ENCODE results near the gene TPRA1.

The TPRA1 gene

GRCh38 chr3:127590593-127591465, at the start of gene TPRA1:
Gene TPRA1, minus strand, starts transcription at chr3:127590733. Its CDS starts 10,587 bp downstream, at chr3:127580146.
- Mint-ChIP-seq H3K4me3 (peak within 1 kb of the TSS; percentile 94), H3K27ac (peak within 1 kb of the TSS; percentile 98), H3K4me1 (peaks cover 32% of the 10 kb centered on the region), H3K9me3 (no peaks in the 10 kb centered on the region), H3K27me3 (no peaks in the 10 kb centered on the region), H3K36me3 (no peaks in the 10 kb centered on the region)

- H3K27ac Mint-ChIP-seq, result no peak overlapping the region
- H3K36me3 Mint-ChIP-seq, result no peaks in the 10 kb centered on the region
- peaks cover 9% of the 10 kb centered on the region for H3K4me1 Mint-ChIP-seq
- H3K9me3 Mint-ChIP-seq, result no peaks in the 10 kb centered on the region
- no peaks in the 10 kb centered on the region for H3K27me3 Mint-ChIP-seq
- no peak overlapping the region for H3K4me3 Mint-ChIP-seq
Observed at GRCh38 chr3:127640042-127640355, 49.5 kb upstream of the TPRA1 start.

GRCh38 chr3:127639173-127640041, 48.9 kb upstream of the TPRA1 start:
- no peaks in the 10 kb centered on the region for H3K36me3 Mint-ChIP-seq
- H3K4me3 Mint-ChIP-seq, result no peak overlapping the region
- H3K27me3 Mint-ChIP-seq, result no peaks in the 10 kb centered on the region
- H3K27ac Mint-ChIP-seq, result no peak overlapping the region
- H3K4me1 Mint-ChIP-seq, result peaks cover 9% of the 10 kb centered on the region
- no peaks in the 10 kb centered on the region for H3K9me3 Mint-ChIP-seq

- peaks cover 2% of the 10 kb centered on the region for H3K36me3 Mint-ChIP-seq
- peaks cover 4% of the 10 kb centered on the region for H3K27me3 Mint-ChIP-seq
Observed at GRCh38 chr3:127637971-127638370, 47.4 kb upstream of the TPRA1 start.

GRCh38 chr3:127637546-127637945, 47.0 kb upstream of the TPRA1 start:
- H3K4me1 Mint-ChIP-seq, result peaks cover 9% of the 10 kb centered on the region
- H3K27ac Mint-ChIP-seq, result no peak overlapping the region
- H3K36me3 Mint-ChIP-seq, result peaks cover 2% of the 10 kb centered on the region
- H3K9me3 Mint-ChIP-seq, result no peaks in the 10 kb centered on the region
- H3K27me3 Mint-ChIP-seq, result peaks cover 4% of the 10 kb centered on the region
- no peak overlapping the region for H3K4me3 Mint-ChIP-seq

More at GRCh38 chr3:127637971-127638370, 47.4 kb upstream of the TPRA1 start:
- Mint-ChIP-seq H3K9me3 (no peaks in the 10 kb centered on the region), H3K4me3 (no peak overlapping the region), H3K27ac (no peak overlapping the region), H3K4me1 (peaks cover 9% of the 10 kb centered on the region)

- H3K4me1 Mint-ChIP-seq, result peaks cover 25% of the 10 kb centered on the region
- peaks cover 2% of the 10 kb centered on the region for H3K36me3 Mint-ChIP-seq
- H3K27ac Mint-ChIP-seq, result no peak overlapping the region
- H3K9me3 Mint-ChIP-seq, result no peaks in the 10 kb centered on the region
- no peak overlapping the region for H3K4me3 Mint-ChIP-seq
- peaks cover 11% of the 10 kb centered on the region for H3K27me3 Mint-ChIP-seq
Observed at GRCh38 chr3:127634653-127635052, 44.1 kb upstream of the TPRA1 start.

GRCh38 chr3:127632035-127632820, 41.7 kb upstream of the TPRA1 start:
- Mint-ChIP-seq H3K9me3 (no peaks in the 10 kb centered on the region), H3K27ac (no peak overlapping the region), H3K36me3 (peaks cover 2% of the 10 kb centered on the region), H3K4me3 (no peak overlapping the region), H3K4me1 (peaks cover 27% of the 10 kb centered on the region), H3K27me3 (peaks cover 14% of the 10 kb centered on the region)

- no peak overlapping the region for H3K27ac Mint-ChIP-seq
- H3K4me1 Mint-ChIP-seq, result peaks cover 30% of the 10 kb centered on the region
- H3K27me3 Mint-ChIP-seq, result peaks cover 15% of the 10 kb centered on the region
Observed at GRCh38 chr3:127630811-127631714, 40.5 kb upstream of the TPRA1 start.

GRCh38 chr3:127629467-127630403, 39.2 kb upstream of the TPRA1 start:
- Mint-ChIP-seq H3K27ac (peak overlapping the region; percentile 66), H3K4me1 (peaks cover 30% of the 10 kb centered on the region), H3K4me3 (peak overlapping the region; percentile 84), H3K27me3 (peaks cover 15% of the 10 kb centered on the region), H3K36me3 (peaks cover 2% of the 10 kb centered on the region), H3K9me3 (no peaks in the 10 kb centered on the region)

More at GRCh38 chr3:127630811-127631714, 40.5 kb upstream of the TPRA1 start:
- Mint-ChIP-seq H3K9me3 (no peaks in the 10 kb centered on the region), H3K4me3 (peak overlapping the region; percentile 43), H3K36me3 (peaks cover 2% of the 10 kb centered on the region)

GRCh38 chr3:127628788-127629466, 38.4 kb upstream of the TPRA1 start, which contains the start of gene PODXL2:
Gene PODXL2, plus strand, starts transcription at chr3:127629185. Its CDS starts 35 bp downstream, at chr3:127629220.
- Mint-ChIP-seq H3K9me3 (no peaks in the 10 kb centered on the region), H3K27me3 (peaks cover 15% of the 10 kb centered on the region), H3K27ac (peak within 1 kb of the TSS; percentile 85), H3K4me1 (peaks cover 30% of the 10 kb centered on the region), H3K4me3 (peak within 1 kb of the TSS; percentile 85), H3K36me3 (peaks cover 2% of the 10 kb centered on the region)

- Mint-ChIP-seq H3K36me3 (no peaks in the 10 kb centered on the region), H3K4me3 (peak overlapping the region; percentile 85), H3K27me3 (peaks cover 12% of the 10 kb centered on the region), H3K9me3 (no peaks in the 10 kb centered on the region), H3K4me1 (peaks cover 30% of the 10 kb centered on the region), H3K27ac (peak overlapping the region; percentile 85)
Observed at GRCh38 chr3:127628426-127628787, 37.9 kb upstream of the TPRA1 start.

- no peak overlapping the region for H3K27ac Mint-ChIP-seq
- H3K4me3 Mint-ChIP-seq, result no peak overlapping the region
- no peaks in the 10 kb centered on the region for H3K9me3 Mint-ChIP-seq
- peaks cover 9% of the 10 kb centered on the region for H3K27me3 Mint-ChIP-seq
- peaks cover 3% of the 10 kb centered on the region for H3K36me3 Mint-ChIP-seq
- peaks cover 24% of the 10 kb centered on the region for H3K4me1 Mint-ChIP-seq
Observed at GRCh38 chr3:127625821-127626220, 35.3 kb upstream of the TPRA1 start.

- peaks cover 11% of the 10 kb centered on the region for H3K4me1 Mint-ChIP-seq
- H3K36me3 Mint-ChIP-seq, result peaks cover 6% of the 10 kb centered on the region
- H3K27ac Mint-ChIP-seq, result no peak overlapping the region
- H3K27me3 Mint-ChIP-seq, result peaks cover 3% of the 10 kb centered on the region
- no peaks in the 10 kb centered on the region for H3K9me3 Mint-ChIP-seq
- H3K4me3 Mint-ChIP-seq, result no peak overlapping the region
Observed at GRCh38 chr3:127624063-127624462, 33.5 kb upstream of the TPRA1 start.

Data from activated naive CD4-positive, alpha-beta T cell treated with anti-CD3 and anti-CD28 coated beads, Interleukin-2, amount 50 U/mL, for 24 hours (primary cell).